GM21360 (cell line): ENCODE data around the gene RBM15B.
A peak's percentile ranks its signal among the peaks of the same experiment; 100 is the strongest.

Source experiments
- ATAC-seq: cut with Tn5 transposase; IDR thresholded peaks from one replicate; pipeline ENCODE4 v1.9.1; 2021; ENCODE audit warnings: mild to moderate bottlenecking, moderate library complexity; ENCODE audit not compliant: unreplicated experiment

Gene RBM15B

GRCh38 chr3:51390246-51391074 is 625 bp upstream of the RBM15B start:
- no peak for ATAC-seq

GRCh38 chr3:51391566-51392354 is 675 bp downstream of the RBM15B start:
- ATAC-seq = peak; percentile 10

- no peak for ATAC-seq
Measured at GRCh38 chr3:51392355-51393133, 1.5 kb downstream of the RBM15B start.

- ATAC-seq = no peak
Measured at GRCh38 chr3:51393134-51393495, 2.0 kb downstream of the RBM15B start.

GRCh38 chr3:51393564-51393963 is 2.5 kb downstream of the RBM15B start:
- ATAC-seq = no peak

GRCh38 chr3:51394541-51394940 is 3.5 kb downstream of the RBM15B start:
- ATAC-seq = no peak

- ATAC-seq = no peak
Measured at GRCh38 chr3:51395493-51396213, 4.6 kb downstream of the RBM15B start.

GRCh38 chr3:51396401-51396800 is 5.3 kb downstream of the RBM15B start:
- ATAC-seq = no peak

- no peak for ATAC-seq
Measured at GRCh38 chr3:51397392-51397791, 6.3 kb downstream of the RBM15B start.

GRCh38 chr3:51398595-51399310 is 7.7 kb downstream of the RBM15B start:
- no peak for ATAC-seq

GRCh38 chr3:51400166-51400565 is 9.1 kb downstream of the RBM15B start:
- no peak for ATAC-seq

GRCh38 chr3:51401735-51402134 is 10.7 kb downstream of the RBM15B start:
- ATAC-seq = no peak

- no peak for ATAC-seq
Measured at GRCh38 chr3:51403675-51404074, 12.6 kb downstream of the RBM15B start.

- ATAC-seq = no peak
Measured at GRCh38 chr3:51408021-51408420, 16.9 kb downstream of the RBM15B start.

- no peak for ATAC-seq
Measured at GRCh38 chr3:51408813-51409212, 17.7 kb downstream of the RBM15B start.

GRCh38 chr3:51422211-51422610 is 31.1 kb downstream of the RBM15B start:
- no peak for ATAC-seq

- no peak for ATAC-seq
Measured at GRCh38 chr3:51426921-51427320, 35.8 kb downstream of the RBM15B start.

GRCh38 chr3:51429138-51429537 is 38.1 kb downstream of the RBM15B start:
- ATAC-seq = no peak

- ATAC-seq = no peak
Measured at GRCh38 chr3:51434110-51434509, 43.0 kb downstream of the RBM15B start.

- ATAC-seq = no peak
Measured at GRCh38 chr3:51434746-51435327, 43.8 kb downstream of the RBM15B start.
